Sciatic nerve (tissue), 2 donors: ENCODE results near the gene MRPS10. TPM values are rescaled to one million over a fixed set of nuclear protein-coding genes. Genes with fewer than 3 reads are reported as not detected.

Experiments used
- ATAC-seq: fragments of 200-7000 bp; cut with Tn5 transposase; one replicate; pipeline ENCODE4 v1.9.1; 2020; ENCODE audit warnings: mild to moderate bottlenecking, moderate library complexity
- DNase-seq: peaks from one replicate; pipeline ENCODE4 v3.0.0-alpha.2; 2020; ENCODE audit warnings: low spot score
- intact Hi-C: fragments of 100-400 bp; cut with DNase I; formaldehyde crosslinking; loops from one replicate; pipeline ENCODE4 v1.14.2; 2022
- total RNA-seq: library from RNA; stranded (reverse); fragmentation: NEBNext Ultra II Directional; extraction: Animal tissue kit (Norgen Biotek cat#: 25700); gene quantifications from one replicate; pipeline ENCODE4 v1.2.1, GENCODE V29; 2021
- donor health status: DM: no; HTN: no; CAD: no.
- donor health status: DM: no; HTN: no; CAD: no.

MRPS10 gene
- total RNA-seq, 1 donor from 2014 or later, result 23.0 TPM

GRCh38 chr6:42159431-42160024, 58.1 kb downstream of the MRPS10 start:
- DNase-seq, result no peak
- no peak for ATAC-seq
- intact Hi-C loops, result loop anchor here (10.0 kb wide), 1 partner anchor 85 kb away; no protein-coding TSS in a partner anchor

GRCh38 chr6:42158631-42159030, 59.0 kb downstream of the MRPS10 start:
- no peak for ATAC-seq
- intact Hi-C loops, result no loop called here
- DNase-seq, result no peak

GRCh38 chr6:42158011-42158410, 59.6 kb downstream of the MRPS10 start:
- intact Hi-C loops, result no loop called here
- peak; percentile 58 for ATAC-seq
- no peak for DNase-seq

Other genes starting within 250 kb of the MRPS10 start
- 28.6 TPM for gene TAF8, start 167.3 kb downstream of the MRPS10 start, total RNA-seq
- 2.6 TPM for gene C6orf132, start 75.2 kb downstream of the MRPS10 start, total RNA-seq
- not detected for gene GUCA1A, start 44.5 kb downstream of the MRPS10 start, total RNA-seq
- gene GUCA1B, start 22.9 kb downstream of the MRPS10 start, total RNA-seq, result 5.3 TPM
- 7.0 TPM for gene TRERF1, start 234.1 kb upstream of the MRPS10 start, total RNA-seq